Measurements from ENCODE around the gene RIPK3.
"Not testable (repeated sequence)": the region's sequence is repeated elsewhere in the genome, so short reads cannot be mapped to it uniquely, and the experiment has no call there.

RIPK3 gene

GRCh38 chr14:24369907-24370687 is 30.3 kb upstream of the RIPK3 start:
- DNase-seq: no peak

GRCh38 chr14:24369463-24369862 is 29.7 kb upstream of the RIPK3 start:
- no peak for DNase-seq

GRCh38 chr14:24368562-24369252 is 28.9 kb upstream of the RIPK3 start:
- peak in 29 of 56 donors; percentile 7 to 80 (median 30) for DNase-seq

DNA sequence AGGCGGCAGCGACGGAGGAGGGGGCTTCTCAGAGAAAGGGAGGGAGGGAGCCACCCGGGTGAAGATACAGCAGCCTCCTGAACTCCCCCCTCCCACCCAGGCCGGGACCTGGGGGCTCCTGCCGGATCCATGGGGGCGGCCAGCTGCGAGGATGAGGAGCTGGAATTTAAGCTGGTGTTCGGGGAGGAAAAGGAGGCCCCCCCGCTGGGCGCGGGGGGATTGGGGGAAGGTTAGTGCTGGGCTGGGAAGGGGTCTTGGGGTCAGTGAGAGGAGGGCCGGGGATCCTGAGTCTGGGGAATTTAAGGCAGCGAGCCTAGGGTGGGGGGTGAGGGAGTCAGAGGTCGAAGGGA is 28.4 kb upstream of the RIPK3 start:
- DNase-seq: peak in 1 of 56 donors; percentile 61

DNA sequence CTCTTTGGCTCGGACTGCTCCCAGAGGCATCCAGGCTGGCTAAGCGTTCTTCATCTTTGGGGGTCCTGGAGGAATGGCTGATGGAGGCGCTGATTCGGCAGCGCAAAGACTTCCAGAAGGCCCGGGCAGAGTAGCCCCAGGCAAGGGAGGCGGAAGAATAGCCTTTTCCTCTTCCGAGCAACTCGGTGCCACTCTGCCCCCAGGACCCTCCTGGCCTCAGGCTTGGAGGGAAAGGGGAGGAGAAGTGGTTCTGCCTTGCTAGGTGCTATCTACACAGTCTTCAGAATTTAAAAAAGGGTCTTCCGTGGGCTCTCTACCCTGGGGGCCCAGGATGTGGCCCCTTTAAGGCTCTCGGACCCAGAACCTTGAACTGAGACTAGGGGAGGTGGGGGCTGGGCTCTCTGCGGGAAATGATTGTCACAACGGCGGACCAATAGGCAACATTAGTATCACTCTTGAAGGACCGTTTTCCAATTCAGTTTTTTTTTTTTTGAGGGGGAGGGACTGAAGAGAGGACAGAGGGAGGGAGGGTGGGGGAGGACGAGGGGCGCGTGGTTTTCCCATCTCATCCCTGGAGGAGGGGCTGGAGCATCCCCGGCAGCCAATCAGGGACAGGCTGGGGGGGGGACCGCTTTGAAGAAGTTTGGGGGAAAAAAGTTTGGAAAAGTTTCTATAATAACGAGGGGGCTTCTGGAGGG is 27.9 kb upstream of the RIPK3 start, which contains the start of gene NFATC4:
Gene NFATC4, plus strand, starts transcription at position 671 of the 698 bp plus-strand sequence. CDS start 157 bp downstream, outside the sequence.
- peak in 27 of 56 donors; percentile 6 to 61 (median 30) for DNase-seq

GRCh38 chr14:24366721-24367513 is 27.1 kb upstream of the RIPK3 start:
- DNase-seq: peak in 38 of 56 donors; percentile 9 to 70 (median 33)

- no peak for DNase-seq
Observed at GRCh38 chr14:24366413-24366720, 26.6 kb upstream of the RIPK3 start.

GRCh38 chr14:24365600-24366412 is 26.0 kb upstream of the RIPK3 start:
- peak in 33 of 56 donors; percentile 4 to 82 (median 29) for DNase-seq

- no peak for DNase-seq
Observed at GRCh38 chr14:24364841-24365240, 25.1 kb upstream of the RIPK3 start.

DNA sequence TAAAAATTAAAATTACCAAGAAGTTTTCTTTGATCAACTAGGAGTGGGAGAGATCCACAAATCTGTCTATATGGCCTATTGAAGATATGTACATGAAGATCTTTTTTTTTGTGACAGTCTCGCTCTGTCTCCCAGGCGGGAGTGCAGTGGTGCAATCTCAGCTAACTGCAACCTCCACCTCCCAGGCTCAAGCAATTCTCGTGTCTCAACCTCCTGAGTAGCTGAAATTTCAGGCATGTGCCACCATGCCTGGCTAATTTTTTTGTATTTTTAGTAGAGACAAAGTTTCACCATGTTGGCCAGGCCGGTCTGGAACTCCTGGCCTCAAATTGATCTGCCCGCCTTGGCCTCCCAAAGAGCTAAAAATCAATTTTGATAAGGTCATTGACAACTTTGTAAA is 23.6 kb upstream of the RIPK3 start:
- no peak for DNase-seq

GRCh38 chr14:24362241-24362960 is 22.6 kb upstream of the RIPK3 start:
- no peak for DNase-seq

GRCh38 chr14:24361326-24361725 is 21.5 kb upstream of the RIPK3 start:
- DNase-seq: peak in 1 of 56 donors; percentile 2

- no peak for DNase-seq
Observed at GRCh38 chr14:24360281-24360680, 20.5 kb upstream of the RIPK3 start.

- no peak for DNase-seq
Observed at GRCh38 chr14:24356208-24356607, 16.4 kb upstream of the RIPK3 start.

GRCh38 chr14:24355009-24355408 is 15.2 kb upstream of the RIPK3 start:
- no peak for DNase-seq

DNA sequence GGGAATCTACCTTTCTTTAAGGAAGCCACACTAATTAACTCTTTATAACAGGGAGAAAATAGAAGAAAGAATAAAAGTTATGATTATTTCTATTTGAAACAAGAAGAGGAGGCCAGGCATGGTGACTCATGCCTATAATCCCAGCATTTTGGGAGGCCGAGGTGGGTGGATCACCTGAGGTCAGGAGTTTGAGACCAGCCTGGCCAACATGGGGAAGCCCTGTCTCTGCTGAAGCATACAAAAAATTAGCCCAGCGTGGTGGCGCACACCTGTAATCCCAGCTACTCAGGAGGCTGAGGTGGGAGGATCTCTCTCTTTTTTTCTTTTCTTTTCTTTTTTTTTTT is 14.7 kb upstream of the RIPK3 start:
- DNase-seq: not testable (repeated sequence)

DNA sequence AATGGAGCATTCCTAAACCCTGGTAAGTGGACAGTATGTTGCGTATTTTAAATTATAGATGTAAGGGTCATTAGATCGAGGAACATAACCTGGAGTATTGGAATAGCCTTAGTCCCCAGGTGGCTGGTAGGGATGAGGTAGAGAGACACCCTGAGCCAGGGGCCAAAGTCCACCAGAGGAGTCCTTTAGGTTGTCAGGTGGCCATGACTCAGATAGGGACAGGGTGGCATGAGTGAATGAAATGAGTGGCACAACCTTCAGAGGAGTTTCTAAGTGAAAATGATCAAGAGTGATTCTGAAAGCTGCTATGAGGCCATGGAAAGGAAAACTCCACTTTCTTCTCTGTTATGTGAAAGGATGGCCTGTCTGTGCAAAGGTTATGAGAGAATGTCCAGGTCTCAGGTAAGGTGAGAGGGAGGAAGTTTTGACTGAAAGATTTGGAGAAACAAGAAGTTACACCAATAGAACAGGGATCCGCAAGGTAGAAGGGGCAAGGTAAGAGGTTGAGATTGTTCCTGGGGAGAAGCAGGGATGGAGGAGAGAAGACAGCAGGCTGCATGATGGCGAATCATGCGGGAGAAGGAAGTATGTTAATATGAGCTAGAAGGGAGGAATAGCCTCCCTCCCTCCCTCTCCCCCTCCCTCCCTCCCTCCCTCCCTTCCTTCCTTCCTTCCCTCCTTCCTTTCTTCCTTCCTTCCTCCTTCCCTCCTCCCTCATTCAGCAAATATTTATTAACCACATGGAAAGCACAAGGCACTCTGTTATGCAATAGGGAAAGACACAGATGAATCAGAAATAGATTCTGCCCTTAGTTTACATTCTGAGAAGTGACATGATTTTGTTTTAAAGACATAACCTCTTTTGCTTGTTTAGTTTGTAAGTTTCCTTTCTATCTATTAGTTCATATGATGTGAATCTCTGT is 14.0 kb upstream of the RIPK3 start:
- DNase-seq: no peak

DNA sequence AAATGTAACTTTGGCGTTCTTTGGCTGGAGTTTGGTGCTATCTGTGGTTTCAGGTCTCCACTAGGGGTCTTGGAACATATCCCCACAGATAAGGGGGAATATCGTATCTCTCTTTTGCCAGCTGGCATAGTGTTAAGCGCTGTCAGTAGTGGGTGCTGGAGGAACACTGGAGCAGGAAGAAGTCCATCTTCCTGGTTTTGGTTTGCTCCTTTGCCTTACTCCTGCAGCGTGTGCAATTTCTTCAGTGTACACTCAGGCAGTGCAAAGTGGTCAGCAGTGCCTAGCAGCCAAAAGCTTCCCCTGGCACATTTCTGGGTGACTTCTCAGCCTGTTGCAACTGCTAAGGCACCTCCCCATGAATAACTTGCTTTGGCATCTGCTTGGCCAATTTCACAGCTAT is 11.7 kb upstream of the RIPK3 start:
- DNase-seq: no peak

- DNase-seq: no peak
Observed at GRCh38 chr14:24349742-24350141, 10.0 kb upstream of the RIPK3 start.
